Measurements from ENCODE around the gene OPN4. TPM values are rescaled to one million over a fixed set of nuclear protein-coding genes. Genes with fewer than 3 reads are reported as not detected.
"Not testable (repeated sequence)": the region's sequence is repeated elsewhere in the genome, so short reads cannot be mapped to it uniquely, and the experiment has no call there.

Gene OPN4
- total and polyA plus RNA-seq, 3 donors from 2014 or later, result 0.19 TPM; not detected in 2

DNA sequence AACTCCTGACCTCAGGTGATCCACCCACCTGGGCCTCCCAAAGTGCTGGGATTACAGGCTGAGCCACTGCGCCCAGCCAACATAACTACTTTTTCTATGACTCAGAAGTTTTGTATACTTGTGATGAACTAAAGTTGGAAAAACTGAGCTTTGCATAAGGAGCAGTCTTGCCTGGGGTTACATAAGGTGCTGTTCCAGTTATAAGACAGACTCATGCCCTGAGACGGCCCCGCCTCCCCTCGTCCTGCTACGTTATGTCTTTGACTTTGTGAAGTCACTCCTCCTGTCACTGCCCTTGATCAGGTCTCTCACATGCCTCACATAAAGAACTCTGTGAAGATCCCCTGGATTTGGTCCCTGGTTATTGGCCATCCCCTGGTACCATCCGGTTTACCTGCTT, 40.4 kb upstream of the OPN4 start:
- Histone ChIP-seq H3K27ac (no peak overlapping the region), H3K4me1 (no peaks in the 10 kb centered on the region), H3K36me3 (ENCODE audit: low read depth, missing control alignments) (no peaks in the 10 kb centered on the region), H3K9me3 (no peaks in the 10 kb centered on the region), H3K4me3 (no peak overlapping the region), H3K27me3 (no peaks in the 10 kb centered on the region)
- intact Hi-C loops (cut with DNase I; ENCODE audit: low total_unique reads), result no loop called here
- DNase-seq, result no peak
- WGBS, 2 donors, result 87 to 88% methylated on average over 6 of the region's 6 CpGs
- TF ChIP-seq POLR2A (IDR thresholded peaks at IDR 0.05), result no peak
- TF ChIP-seq, protein P1, sequence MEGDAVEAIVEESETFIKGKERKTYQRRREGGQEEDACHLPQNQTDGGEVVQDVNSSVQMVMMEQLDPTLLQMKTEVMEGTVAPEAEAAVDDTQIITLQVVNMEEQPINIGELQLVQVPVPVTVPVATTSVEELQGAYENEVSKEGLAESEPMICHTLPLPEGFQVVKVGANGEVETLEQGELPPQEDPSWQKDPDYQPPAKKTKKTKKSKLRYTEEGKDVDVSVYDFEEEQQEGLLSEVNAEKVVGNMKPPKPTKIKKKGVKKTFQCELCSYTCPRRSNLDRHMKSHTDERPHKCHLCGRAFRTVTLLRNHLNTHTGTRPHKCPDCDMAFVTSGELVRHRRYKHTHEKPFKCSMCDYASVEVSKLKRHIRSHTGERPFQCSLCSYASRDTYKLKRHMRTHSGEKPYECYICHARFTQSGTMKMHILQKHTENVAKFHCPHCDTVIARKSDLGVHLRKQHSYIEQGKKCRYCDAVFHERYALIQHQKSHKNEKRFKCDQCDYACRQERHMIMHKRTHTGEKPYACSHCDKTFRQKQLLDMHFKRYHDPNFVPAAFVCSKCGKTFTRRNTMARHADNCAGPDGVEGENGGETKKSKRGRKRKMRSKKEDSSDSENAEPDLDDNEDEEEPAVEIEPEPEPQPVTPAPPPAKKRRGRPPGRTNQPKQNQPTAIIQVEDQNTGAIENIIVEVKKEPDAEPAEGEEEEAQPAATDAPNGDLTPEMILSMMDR (IDR thresholded peaks at IDR 0.05), result no peak

DNA sequence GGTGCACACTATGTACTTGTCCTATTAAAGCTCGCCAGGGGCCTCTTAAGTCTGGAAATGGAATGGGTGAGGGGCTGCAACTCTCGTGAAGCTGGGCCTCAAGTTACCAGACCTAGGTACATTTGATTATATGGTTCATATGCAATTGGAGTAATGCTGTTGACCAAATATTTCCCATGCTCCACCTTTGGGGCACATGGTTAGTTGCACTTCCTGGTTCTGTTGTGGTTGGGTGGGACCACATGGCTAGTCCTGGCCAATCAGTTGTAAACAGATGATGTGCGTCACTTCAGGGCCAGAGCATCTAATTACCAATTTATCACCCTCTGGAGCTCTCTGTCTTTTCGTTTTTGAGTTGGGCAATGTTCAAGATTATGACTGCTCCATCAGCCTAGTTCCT, 39.5 kb upstream of the OPN4 start:
- 83 to 85% methylated on average over 4 of the region's 4 CpGs for WGBS, 2 donors
- no peaks in the 10 kb centered on the region for H3K4me1 ChIP-seq

DNA sequence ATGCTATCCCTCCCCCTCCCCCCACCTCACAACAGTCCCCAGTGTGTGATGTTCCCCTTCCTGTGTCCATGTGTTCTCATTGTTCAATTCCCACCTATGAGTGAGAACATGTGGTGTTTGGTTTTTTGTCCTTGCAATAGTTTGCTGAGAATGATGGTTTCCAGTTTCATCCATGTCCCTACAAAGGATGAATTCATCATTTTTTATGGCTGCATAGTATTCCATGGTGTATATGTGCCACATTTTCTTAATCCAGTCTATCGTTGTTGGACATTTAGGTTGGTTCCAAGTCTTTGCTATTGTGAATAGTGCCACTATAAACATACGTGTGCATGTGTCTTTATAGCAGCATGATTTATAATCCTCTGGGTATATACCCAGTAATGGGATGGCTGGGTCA, 37.1 kb upstream of the OPN4 start:
- H3K4me3 ChIP-seq; intact Hi-C loops (cut with DNase I; ENCODE audit: low total_unique reads); DNase-seq: not testable (repeated sequence)

More for the DNA sequence above, 39.5 kb upstream of the OPN4 start:
- intact Hi-C loops (cut with DNase I; ENCODE audit: low total_unique reads), result no loop called here
- H3K36me3 ChIP-seq (ENCODE audit: low read depth, missing control alignments), result no peaks in the 10 kb centered on the region
- TF ChIP-seq, protein P1 (IDR thresholded peaks at IDR 0.05), result no peak
- no peak for TF ChIP-seq POLR2A (IDR thresholded peaks at IDR 0.05)
- no peaks in the 10 kb centered on the region for H3K27me3 ChIP-seq
- DNase-seq, result no peak
- no peak overlapping the region for H3K27ac ChIP-seq
- H3K4me3 ChIP-seq, result no peak overlapping the region
- H3K9me3 ChIP-seq, result no peaks in the 10 kb centered on the region

DNA sequence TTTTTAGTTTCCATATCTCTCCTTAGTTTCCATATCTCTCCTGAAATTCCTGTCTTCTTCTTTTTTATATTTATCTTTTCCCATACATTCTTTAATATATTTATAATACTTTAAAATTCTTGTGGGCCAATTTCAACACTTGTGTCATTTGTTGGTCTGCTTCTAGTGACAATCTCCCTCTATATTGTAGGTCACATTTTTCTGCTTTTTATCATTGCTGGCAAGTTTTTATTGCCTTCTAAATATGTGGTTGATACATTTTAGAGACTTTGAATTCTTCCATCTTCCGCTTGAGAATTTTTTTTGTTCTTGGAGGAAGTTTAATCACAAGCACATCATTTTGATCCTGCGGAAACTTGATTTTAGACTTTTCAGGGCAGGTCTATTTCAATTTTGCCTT, 26.0 kb upstream of the OPN4 start:
- no peak for TF ChIP-seq POLR2A (IDR thresholded peaks at IDR 0.05)
- TF ChIP-seq, protein P1 (IDR thresholded peaks at IDR 0.05), result no peak
- DNase-seq, result no peak
- Histone ChIP-seq H3K9me3 (no peaks in the 10 kb centered on the region), H3K4me3 (no peak overlapping the region), H3K36me3 (ENCODE audit: low read depth, missing control alignments) (no peaks in the 10 kb centered on the region), H3K27me3 (no peaks in the 10 kb centered on the region), H3K4me1 (peaks cover 3% of the 10 kb centered on the region), H3K27ac (no peak overlapping the region)
- intact Hi-C loops (cut with DNase I; ENCODE audit: low total_unique reads), result no loop called here
- WGBS, 2 donors, result 81 to 86% methylated on average over 2 of the region's 2 CpGs

More for the DNA sequence above, 37.1 kb upstream of the OPN4 start:
- H3K27ac ChIP-seq; H3K4me1 ChIP-seq; H3K27me3 ChIP-seq; H3K9me3 ChIP-seq; H3K36me3 ChIP-seq (ENCODE audit: low read depth, missing control alignments): not testable (repeated sequence)
- 87 to 90% methylated on average over 2 of the region's 2 CpGs for WGBS, 2 donors

DNA sequence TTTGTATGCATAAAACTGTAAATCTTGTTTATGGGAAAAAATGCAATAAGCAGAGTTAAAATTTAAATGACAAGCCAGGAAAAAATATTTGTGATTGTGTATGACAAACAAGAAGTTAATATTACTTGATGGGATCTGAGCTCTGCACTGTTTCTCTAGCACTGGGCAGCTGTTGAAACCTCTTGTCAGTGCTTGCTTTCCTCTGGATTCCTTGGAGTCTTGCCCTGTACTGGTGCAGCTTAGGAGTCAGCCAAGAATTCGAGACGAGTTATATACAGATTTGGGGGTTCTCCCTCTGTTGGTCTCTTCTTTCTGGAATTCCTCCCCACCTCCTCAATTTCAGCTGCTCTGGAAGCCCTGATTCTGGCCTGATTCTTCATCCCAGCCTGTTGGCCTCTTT, 24.3 kb upstream of the OPN4 start:
- Histone ChIP-seq H3K4me3 (no peak overlapping the region), H3K27ac (no peak overlapping the region), H3K27me3 (no peaks in the 10 kb centered on the region), H3K4me1 (peaks cover 3% of the 10 kb centered on the region), H3K36me3 (ENCODE audit: low read depth, missing control alignments) (no peaks in the 10 kb centered on the region), H3K9me3 (no peaks in the 10 kb centered on the region)
- no peak for TF ChIP-seq POLR2A (IDR thresholded peaks at IDR 0.05)
- TF ChIP-seq, protein P1 (IDR thresholded peaks at IDR 0.05), result no peak
- 19 to 26% methylated on average over 2 of the region's 2 CpGs for WGBS, 2 donors
- intact Hi-C loops (cut with DNase I; ENCODE audit: low total_unique reads), result no loop called here
- no peak for DNase-seq

Measured in testis (tissue), 3 donors.